GM23248 (cell line): ENCODE results near the gene TMEM131L. TPM values are rescaled to one million over a fixed set of nuclear protein-coding genes. Genes with fewer than 3 reads are reported as not detected.
"Not testable (repeated sequence)": the region's sequence is repeated elsewhere in the genome, so short reads cannot be mapped to it uniquely, and the experiment has no call there.

Experiments used
- DNase-seq: peaks from one replicate; pipeline ENCODE4 v3.0.0-alpha.2; 2015
- H2AFZ ChIP-seq: fragments of 200-600 bp; sonication (generic); 2 replicates; pipeline ENCODE4 v1.6.1; 2016; ENCODE audit warnings: antibody characterized with exemption
- H3F3A ChIP-seq: fragments of 200-600 bp; sonication (generic); 2 replicates; pipeline ENCODE4 v1.6.1; 2016; ENCODE audit warnings: mild to moderate bottlenecking, antibody characterized with exemption, mixed run types; ENCODE audit not compliant: insufficient read depth
- H3K27ac ChIP-seq: fragments of 200-600 bp; sonication (generic); 2 replicates; pipeline ENCODE4 v1.5.1; 2016; ENCODE audit warnings: mild to moderate bottlenecking
- H3K27me3 ChIP-seq: fragments of 200-600 bp; sonication (generic); replicated peaks from 2 replicates; pipeline ENCODE4 v1.6.1; 2016; ENCODE audit warnings: mild to moderate bottlenecking; ENCODE audit not compliant: insufficient read depth
- H3K36me3 ChIP-seq: fragments of 200-600 bp; sonication (generic); 2 replicates; pipeline ENCODE4 v1.6.1; 2016; ENCODE audit warnings: low read depth, mild to moderate bottlenecking
- H3K4me1 ChIP-seq: fragments of 200-600 bp; sonication (generic); 2 replicates; pipeline ENCODE4 v1.6.1; 2016; ENCODE audit warnings: mild to moderate bottlenecking; ENCODE audit not compliant: insufficient read depth
- H3K4me2 ChIP-seq: fragments of 200-600 bp; sonication (generic); one replicate; pipeline ENCODE4 v1.6.1; 2016; ENCODE audit warnings: mild to moderate bottlenecking; ENCODE audit not compliant: unreplicated experiment
- H3K4me3 ChIP-seq: fragments of 200-600 bp; sonication (generic); 2 replicates; pipeline ENCODE4 v1.5.1; 2016; ENCODE audit warnings: mild to moderate bottlenecking
- H3K79me2 ChIP-seq: fragments of 200-600 bp; sonication (generic); 2 replicates; pipeline ENCODE4 v1.6.1; 2016; ENCODE audit warnings: mild to moderate bottlenecking; ENCODE audit not compliant: insufficient read depth
- H3K9ac ChIP-seq: fragments of 200-600 bp; sonication (generic); 2 replicates; pipeline ENCODE4 v1.6.1; 2016; ENCODE audit warnings: mild to moderate bottlenecking
- H3K9me2 ChIP-seq: fragments of 200-600 bp; sonication (generic); 2 replicates; pipeline ENCODE4 v1.6.1; 2016; ENCODE audit warnings: mixed run types, mild to moderate bottlenecking, moderate library complexity; ENCODE audit not compliant: insufficient read depth
- H3K9me3 ChIP-seq: fragments of 200-600 bp; sonication (generic); one replicate; pipeline ENCODE4 v1.6.1; 2017; ENCODE audit warnings: low read depth
- H4K20me1 ChIP-seq: fragments of 200-600 bp; sonication (generic); 2 replicates; pipeline ENCODE4 v1.6.0; 2016; ENCODE audit not compliant: insufficient read depth
- EZH2 ChIP-seq: fragments of 200-600 bp; sonication (generic); IDR thresholded peaks from 2 replicates; pipeline ENCODE4 v1.6.1; 2018; ENCODE audit warnings: antibody characterized with exemption, mild to moderate bottlenecking; ENCODE audit not compliant: insufficient read depth, poor library complexity, severe bottlenecking
- EZH2phosphoT487 ChIP-seq: fragments of 200-600 bp; sonication (generic); IDR thresholded peaks from 2 replicates; pipeline ENCODE4 v1.6.1; 2018; ENCODE audit warnings: antibody characterized with exemption, moderate library complexity, mild to moderate bottlenecking, low read depth; ENCODE audit not compliant: insufficient read depth
- WGBS, 2 experiments: methylation state at CpG; one replicate each; pipeline ENCODE4 v1.1.6; 2015 to 2017; ENCODE audit warnings: low lambda C conversion rate in 2 of 2, low coverage in 1 of 2; ENCODE audit errors: missing lambda C conversion rate in 2 of 2; 5-methylcytosine and 5-hydroxymethylcytosine counted together
- in situ Hi-C: fragments of 300-500 bp; cut with MboI; formaldehyde crosslinking; loops from 2 replicates; pipeline ENCODE4 v1.15.0; 2020
- polyA plus RNA-seq: library from polyadenylated mRNA; unstranded; fragments of >200 nt; fragmentation: Nextera tagmentation; extraction: Ambion mirVana; gene quantifications from 2 replicates; pipeline ENCODE4 v1.2.1, GENCODE V29; 2016
- total RNA-seq: library from RNA; depleted of rRNA; stranded (reverse); fragments of >200 nt; shearing (Covaris generic); gene quantifications from 2 replicates; pipeline ENCODE4 v1.2.3, GENCODE V29; 2014

TMEM131L gene
- total and polyA plus RNA-seq, 2 experiments from 2014 or later: 8.7 to 11.1 TPM

DNA sequence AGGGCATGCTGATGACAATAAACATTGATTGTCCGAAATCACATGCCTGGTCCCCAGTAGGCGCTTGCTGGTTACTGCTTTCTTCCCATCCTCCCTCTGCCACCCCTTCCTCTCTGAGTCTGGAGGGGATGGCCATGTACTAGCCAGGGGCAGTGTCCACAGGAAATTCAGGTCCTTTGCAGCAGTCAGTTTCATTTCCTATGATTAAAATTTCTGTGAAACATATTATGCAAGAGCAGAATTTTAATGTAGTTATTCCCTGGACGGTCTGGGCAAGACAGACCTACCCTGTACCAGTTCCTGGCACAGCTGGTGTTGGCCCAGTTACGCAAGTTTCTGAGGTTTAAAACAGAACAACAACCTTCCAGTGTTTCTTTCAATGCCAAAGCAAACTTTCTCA lies 189.8 kb downstream of the TMEM131L start:
- Histone ChIP-seq H3K9me2 (no peaks in the 10 kb centered on the region), H3K4me2 (no peak overlapping the region), H3K27ac (no peak overlapping the region), H3K4me3 (no peak overlapping the region), H3K4me1 (peaks cover 9% of the 10 kb centered on the region; the same call in 1 of the 2 replicates), H3K9ac (no peak overlapping the region), H3F3A (no peaks in the 10 kb centered on the region), H3K79me2 (no peaks in the 10 kb centered on the region), H2AFZ (no peak overlapping the region), H4K20me1 (no peaks in the 10 kb centered on the region), H3K36me3 (no peaks in the 10 kb centered on the region), H3K27me3 (no peaks in the 10 kb centered on the region), H3K9me3 (no peaks in the 10 kb centered on the region)
- TF ChIP-seq EZH2 (no peak), EZH2phosphoT487 (no peak)
- in situ Hi-C loops: no loop called here
- 55 to 65% methylated on average over 4 of the region's 4 CpGs for WGBS, 2 experiments
- no peak for DNase-seq

DNA sequence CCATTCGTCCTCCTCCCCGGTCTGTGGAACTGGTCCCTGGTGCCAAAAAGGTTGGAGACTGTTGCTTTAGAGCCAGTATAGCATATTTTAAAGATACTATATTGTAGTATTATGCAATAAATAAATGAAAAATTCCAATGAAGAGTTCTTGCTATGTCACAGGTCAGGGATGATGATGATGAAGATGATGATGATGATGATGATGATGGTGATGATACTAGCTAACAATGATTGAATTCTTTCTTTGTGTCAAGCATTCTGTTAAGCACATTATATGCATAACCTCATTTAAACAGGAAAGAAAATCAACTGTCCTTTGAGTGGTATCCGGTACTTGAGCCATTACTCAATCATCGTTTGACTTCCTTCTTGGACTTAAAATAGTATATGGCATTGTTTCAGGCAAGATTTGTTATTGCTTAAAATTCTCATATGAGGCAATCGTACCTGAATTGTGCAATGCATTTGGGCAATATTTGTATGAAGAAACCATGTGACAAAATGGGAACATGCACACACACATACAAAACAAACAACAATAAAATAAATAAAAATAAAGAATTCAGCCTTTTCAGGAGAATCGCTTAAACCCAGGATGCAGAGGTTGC lies 195.2 kb downstream of the TMEM131L start:
- no peaks in the 10 kb centered on the region for H3K27me3 ChIP-seq
- peak; percentile 17 for DNase-seq
- H3F3A ChIP-seq: no peaks in the 10 kb centered on the region
- TF ChIP-seq EZH2 (no peak), EZH2phosphoT487 (no peak)
- no peaks in the 10 kb centered on the region for H4K20me1 ChIP-seq
- in situ Hi-C loops: no loop called here
- WGBS, 2 experiments: 36 to 42% methylated on average over 6 of the region's 6 CpGs
- no peaks in the 10 kb centered on the region for H3K36me3 ChIP-seq
- no peak overlapping the region for H3K27ac ChIP-seq
- no peak overlapping the region for H3K4me2 ChIP-seq
- no peaks in the 10 kb centered on the region for H3K9me3 ChIP-seq
- H3K4me1 ChIP-seq: no peaks in the 10 kb centered on the region
- no peak overlapping the region for H2AFZ ChIP-seq
- H3K9ac ChIP-seq: no peak overlapping the region
- no peaks in the 10 kb centered on the region for H3K79me2 ChIP-seq
- H3K4me3 ChIP-seq: no peak overlapping the region
- no peaks in the 10 kb centered on the region for H3K9me2 ChIP-seq

DNA sequence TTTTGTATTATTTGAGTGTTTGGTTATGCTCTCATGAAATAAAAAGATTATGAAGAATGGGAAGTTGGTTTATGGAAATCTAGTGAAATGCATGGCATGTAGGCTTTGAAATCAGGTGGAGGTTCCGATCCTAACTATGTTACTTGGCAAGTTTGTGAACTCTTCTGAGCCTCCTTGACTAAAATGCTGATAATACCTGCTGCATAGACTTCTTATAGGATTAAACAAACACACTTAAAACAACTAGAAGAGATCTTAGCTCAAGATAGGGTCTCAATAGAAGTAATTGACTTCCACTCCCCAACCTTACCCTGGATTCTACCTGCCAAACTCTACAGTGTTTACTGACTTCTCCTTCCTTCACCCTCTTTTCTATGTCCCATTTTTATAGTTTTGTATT lies 195.7 kb downstream of the TMEM131L start:
- TF ChIP-seq EZH2 (no peak), EZH2phosphoT487 (no peak)
- Histone ChIP-seq H3K4me1 (no peaks in the 10 kb centered on the region), H3K4me3 (no peak overlapping the region), H4K20me1 (no peaks in the 10 kb centered on the region), H3K9me2 (no peaks in the 10 kb centered on the region), H3K9me3 (no peaks in the 10 kb centered on the region), H2AFZ (no peak overlapping the region), H3K9ac (no peak overlapping the region), H3F3A (no peaks in the 10 kb centered on the region), H3K4me2 (no peak overlapping the region), H3K27ac (no peak overlapping the region), H3K79me2 (no peaks in the 10 kb centered on the region), H3K27me3 (no peaks in the 10 kb centered on the region), H3K36me3 (no peaks in the 10 kb centered on the region)
- 68 to 79% methylated on average over 1 of the region's 1 CpG for WGBS, 2 experiments
- no peak for DNase-seq
- in situ Hi-C loops: no loop called here

DNA sequence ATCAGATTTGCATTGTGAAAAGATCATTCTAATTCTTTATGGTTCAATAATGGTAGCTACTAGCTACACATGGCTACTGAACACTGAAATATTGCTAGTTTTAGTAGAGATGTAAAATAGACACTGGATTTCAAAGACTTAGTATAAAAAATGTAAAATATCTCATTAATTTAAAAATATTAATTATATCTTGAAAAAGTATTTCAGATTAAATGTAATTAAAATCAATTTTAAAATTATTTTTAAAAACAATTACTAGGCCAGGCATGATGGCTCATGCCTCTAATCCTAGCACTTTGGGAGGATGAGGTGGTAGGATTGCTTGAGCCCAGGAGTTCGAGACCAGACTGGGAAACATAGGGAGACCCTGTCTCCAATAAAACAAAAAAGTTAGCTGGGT lies 197.5 kb downstream of the TMEM131L start:
- H3K4me1 ChIP-seq: no peaks in the 10 kb centered on the region
- no peak overlapping the region for H3K4me3 ChIP-seq
- no peak overlapping the region for H3K9ac ChIP-seq
- no peaks in the 10 kb centered on the region for H3K9me2 ChIP-seq
- H2AFZ ChIP-seq: no peak overlapping the region
- no peaks in the 10 kb centered on the region for H4K20me1 ChIP-seq
- no peak overlapping the region for H3K4me2 ChIP-seq
- DNase-seq: no peak
- H3K79me2 ChIP-seq: no peaks in the 10 kb centered on the region
- in situ Hi-C loops: no loop called here
- H3F3A ChIP-seq: no peaks in the 10 kb centered on the region
- no peak overlapping the region for H3K27ac ChIP-seq
- H3K36me3 ChIP-seq: no peaks in the 10 kb centered on the region
- 21 to 25% methylated on average over 1 of the region's 1 CpG for WGBS, 2 experiments
- H3K27me3 ChIP-seq: no peaks in the 10 kb centered on the region
- H3K9me3 ChIP-seq: no peaks in the 10 kb centered on the region
- TF ChIP-seq EZH2phosphoT487: no peak
- no peak for TF ChIP-seq EZH2

DNA sequence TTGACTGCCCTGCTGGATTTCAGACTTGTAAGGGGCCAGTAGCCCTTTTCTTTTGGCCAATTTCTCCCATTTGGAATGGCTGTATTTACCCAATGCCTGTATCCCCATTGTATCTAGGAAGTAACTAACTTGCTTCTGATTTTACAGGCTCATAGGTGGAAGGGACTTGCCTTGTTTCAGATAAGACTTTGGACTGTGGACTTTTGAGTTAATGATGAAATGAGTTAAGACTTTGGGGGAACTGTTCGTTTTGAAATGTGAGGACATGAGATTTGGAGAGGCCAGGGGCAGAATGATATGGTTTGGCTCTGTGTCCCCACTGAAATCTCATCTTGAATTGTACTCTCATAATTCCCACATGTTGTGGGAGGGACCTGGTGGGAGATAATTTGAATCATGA lies 200.3 kb downstream of the TMEM131L start:
- DNase-seq, in situ Hi-C loops: not testable (repeated sequence)
- 4 to 5% methylated on average over 1 of the region's 1 CpG for WGBS, 2 experiments

More for the DNA sequence above, 200.3 kb downstream of the TMEM131L start:
- H4K20me1 ChIP-seq, H3K9me3 ChIP-seq, H3K9ac ChIP-seq, H3K27ac ChIP-seq, H3K4me3 ChIP-seq, H3K9me2 ChIP-seq, H2AFZ ChIP-seq, H3K27me3 ChIP-seq, H3F3A ChIP-seq, H3K79me2 ChIP-seq, H3K4me2 ChIP-seq, H3K36me3 ChIP-seq, H3K4me1 ChIP-seq: not testable (repeated sequence)
